GM10266 (cell line): ENCODE measurements around the gene DMAC1.

Source experiments
- DNase-seq: peaks from one replicate; pipeline ENCODE4 v3.0.0; 2012; ENCODE audit errors: extremely low spot score
- TF ChIP-seq, protein P1 (sequence below): IDR thresholded peaks from 2 replicates; pipeline ENCODE4 v1.5.1; 2012; ENCODE audit warnings: mild to moderate bottlenecking, low read depth; ENCODE audit not compliant: control insufficient read depth, insufficient read depth; ENCODE audit errors: missing control alignments

Gene DMAC1

GRCh38 chr9:7777771-7778170 is 21.8 kb downstream of the DMAC1 start:
- DNase-seq: no peak
- TF ChIP-seq, protein P1, sequence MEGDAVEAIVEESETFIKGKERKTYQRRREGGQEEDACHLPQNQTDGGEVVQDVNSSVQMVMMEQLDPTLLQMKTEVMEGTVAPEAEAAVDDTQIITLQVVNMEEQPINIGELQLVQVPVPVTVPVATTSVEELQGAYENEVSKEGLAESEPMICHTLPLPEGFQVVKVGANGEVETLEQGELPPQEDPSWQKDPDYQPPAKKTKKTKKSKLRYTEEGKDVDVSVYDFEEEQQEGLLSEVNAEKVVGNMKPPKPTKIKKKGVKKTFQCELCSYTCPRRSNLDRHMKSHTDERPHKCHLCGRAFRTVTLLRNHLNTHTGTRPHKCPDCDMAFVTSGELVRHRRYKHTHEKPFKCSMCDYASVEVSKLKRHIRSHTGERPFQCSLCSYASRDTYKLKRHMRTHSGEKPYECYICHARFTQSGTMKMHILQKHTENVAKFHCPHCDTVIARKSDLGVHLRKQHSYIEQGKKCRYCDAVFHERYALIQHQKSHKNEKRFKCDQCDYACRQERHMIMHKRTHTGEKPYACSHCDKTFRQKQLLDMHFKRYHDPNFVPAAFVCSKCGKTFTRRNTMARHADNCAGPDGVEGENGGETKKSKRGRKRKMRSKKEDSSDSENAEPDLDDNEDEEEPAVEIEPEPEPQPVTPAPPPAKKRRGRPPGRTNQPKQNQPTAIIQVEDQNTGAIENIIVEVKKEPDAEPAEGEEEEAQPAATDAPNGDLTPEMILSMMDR: no peak

DNA sequence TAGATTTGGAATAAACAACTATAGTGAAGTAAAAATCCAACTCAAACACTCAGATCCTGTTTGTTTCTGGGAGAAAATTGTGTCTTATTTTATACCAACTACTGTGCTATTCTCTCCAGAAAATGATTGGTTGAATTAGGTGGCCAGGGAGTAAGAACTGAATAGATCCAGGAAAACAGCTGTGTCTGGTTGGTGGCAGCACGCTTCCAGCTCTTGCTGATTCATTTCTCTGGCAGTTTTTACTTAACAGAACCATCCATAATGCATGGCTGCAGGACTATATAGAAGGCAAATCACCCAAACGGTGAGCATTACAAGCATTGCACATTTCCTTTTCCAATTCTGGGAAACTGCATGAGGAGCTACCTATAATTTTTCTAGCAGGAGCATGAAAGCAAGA is 29.5 kb downstream of the DMAC1 start:
- TF ChIP-seq, protein P1: no peak
- DNase-seq: no peak

- DNase-seq: no peak
- TF ChIP-seq, protein P1: no peak
Measured at GRCh38 chr9:7762600-7762999, 37.0 kb downstream of the DMAC1 start.

GRCh38 chr9:7760014-7760415 is 39.6 kb downstream of the DMAC1 start:
- no peak for DNase-seq

DNA sequence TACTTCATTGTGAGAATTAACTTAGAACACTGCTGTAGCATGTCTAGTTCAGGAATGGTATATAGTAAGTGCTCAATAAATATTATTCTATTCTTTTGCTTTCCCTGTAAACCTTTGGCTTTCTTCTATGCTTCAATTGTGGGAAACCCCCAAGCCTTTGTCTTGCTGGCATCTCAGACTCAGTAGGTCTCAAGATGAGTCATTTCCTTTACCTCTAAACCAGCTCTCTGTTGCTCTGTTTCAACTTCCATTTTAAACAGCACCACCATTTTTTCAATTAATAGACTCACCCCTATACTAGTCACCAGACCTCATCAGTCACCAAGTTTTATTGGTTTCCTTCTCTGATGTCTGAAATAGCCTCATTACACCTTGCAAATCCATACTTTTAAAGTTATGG is 43.5 kb downstream of the DMAC1 start:
- peak; percentile 42 for DNase-seq
- TF ChIP-seq, protein P1: no peak

More at GRCh38 chr9:7760014-7760415, 39.6 kb downstream of the DMAC1 start:
- TF ChIP-seq, protein P1: no peak

DNA sequence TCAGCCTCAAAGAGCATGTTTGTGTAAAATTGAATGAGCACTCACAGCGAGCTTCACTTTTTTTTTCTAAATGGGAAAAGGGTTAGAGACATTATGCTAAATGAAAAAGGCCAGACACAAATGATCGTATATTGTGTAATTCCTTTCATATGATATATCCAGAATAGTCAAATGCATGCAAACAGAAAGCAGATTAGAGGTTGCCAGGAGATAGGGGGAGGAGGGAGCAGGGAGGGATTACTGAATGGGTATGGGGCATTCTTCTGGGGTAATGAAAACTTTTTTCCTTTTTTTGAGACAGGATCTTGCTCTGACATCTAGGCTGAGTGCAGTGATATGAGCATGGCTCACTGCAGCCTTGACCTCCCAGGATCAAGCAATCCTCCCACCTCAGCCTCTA is 47.1 kb downstream of the DMAC1 start:
- TF ChIP-seq, protein P1: no peak
- DNase-seq: no peak
